Measurements from ENCODE around the gene ZBED4.

Gene ZBED4

GRCh38 chr22:49880281-49880680 is 26.6 kb downstream of the ZBED4 start:
- TF ChIP-seq CTCF (IDR thresholded peaks at IDR 0.05; ENCODE audit: low read depth, low read length), result no peak

GRCh38 chr22:49881856-49882255 is 28.2 kb downstream of the ZBED4 start:
- H3K4me3 ChIP-seq (ENCODE audit: low read depth, low read length), result no peak overlapping the region
- DNase-seq (ENCODE audit: low read depth, low spot score), result no peak
- no peak for TF ChIP-seq CTCF (IDR thresholded peaks at IDR 0.05; ENCODE audit: low read depth, low read length)

More at GRCh38 chr22:49880281-49880680, 26.6 kb downstream of the ZBED4 start:
- no peak overlapping the region for H3K4me3 ChIP-seq (ENCODE audit: low read depth, low read length)
- DNase-seq (ENCODE audit: low read depth, low spot score), result peak; percentile 7
- in situ Hi-C loops (cut with HindIII; ENCODE audit: low sequenced_read_pairs), result no loop called here

GRCh38 chr22:49882519-49883293 is 29.1 kb downstream of the ZBED4 start:
- in situ Hi-C loops (cut with HindIII; ENCODE audit: low sequenced_read_pairs), result no loop called here
- no peak overlapping the region for H3K4me3 ChIP-seq (ENCODE audit: low read depth, low read length)
- DNase-seq (ENCODE audit: low read depth, low spot score), result peak; percentile 13
- TF ChIP-seq CTCF (IDR thresholded peaks at IDR 0.05; ENCODE audit: low read depth, low read length), result no peak

More at GRCh38 chr22:49881856-49882255, 28.2 kb downstream of the ZBED4 start:
- in situ Hi-C loops (cut with HindIII; ENCODE audit: low sequenced_read_pairs), result no loop called here

GRCh38 chr22:49883294-49883640 is 29.6 kb downstream of the ZBED4 start:
- no peak for TF ChIP-seq CTCF (IDR thresholded peaks at IDR 0.05; ENCODE audit: low read depth, low read length)
- in situ Hi-C loops (cut with HindIII; ENCODE audit: low sequenced_read_pairs), result no loop called here
- no peak for DNase-seq (ENCODE audit: low read depth, low spot score)
- H3K4me3 ChIP-seq (ENCODE audit: low read depth, low read length), result no peak overlapping the region

- no peak for TF ChIP-seq CTCF (IDR thresholded peaks at IDR 0.05; ENCODE audit: low read depth, low read length)
- DNase-seq (ENCODE audit: low read depth, low spot score), result no peak
- in situ Hi-C loops (cut with HindIII; ENCODE audit: low sequenced_read_pairs), result no loop called here
- H3K4me3 ChIP-seq (ENCODE audit: low read depth, low read length), result no peak overlapping the region
These were observed 30.4 kb downstream of the ZBED4 start for GRCh38 chr22:49884075-49884474.

GRCh38 chr22:49884503-49885260 is 31.0 kb downstream of the ZBED4 start:
- DNase-seq (ENCODE audit: low read depth, low spot score), result no peak
- in situ Hi-C loops (cut with HindIII; ENCODE audit: low sequenced_read_pairs), result no loop called here
- no peak for TF ChIP-seq CTCF (IDR thresholded peaks at IDR 0.05; ENCODE audit: low read depth, low read length)
- no peak overlapping the region for H3K4me3 ChIP-seq (ENCODE audit: low read depth, low read length)
